ENCODE data around the gene CFHR5. TPM values are rescaled to one million over a fixed set of nuclear protein-coding genes. Genes with fewer than 3 reads are reported as not detected.

CFHR5 gene
- polyA plus RNA-seq, 1 donor from 2014 or later, result not detected

Small RNAs within 50 kb of the gene (small RNA-seq; reads per million reads assigned to genes)
- gene AL139418.1, result 0 reads per million in 3 experiments

Other genes with a start within 250 kb of the CFHR5 start
- not detected in 2 replicates for gene CFHR3, start 202.7 kb upstream of the CFHR5 start, polyA plus RNA-seq
- not detected in 2 replicates for gene CFHR1, start 157.8 kb upstream of the CFHR5 start, polyA plus RNA-seq
- gene CFHR4, start 89.5 kb upstream of the CFHR5 start, polyA plus RNA-seq, result not detected in 2 replicates
- not detected in 2 replicates for gene CFHR2, start 33.8 kb upstream of the CFHR5 start, polyA plus RNA-seq
- not detected in 2 replicates for gene F13B, start 89.7 kb downstream of the CFHR5 start, polyA plus RNA-seq
- 0.87 and 1.0 TPM in 2 replicates for gene ASPM, start 169.1 kb downstream of the CFHR5 start, polyA plus RNA-seq
- gene ZBTB41, start 223.7 kb downstream of the CFHR5 start, polyA plus RNA-seq, result 22.7 and 25.5 TPM in 2 replicates